Neural progenitor cell (in vitro differentiated cells): Measurements from ENCODE around the gene BICDL2.

ENCODE experiments used
- CTCF ChIP-seq: fragments of 200-600 bp; sonication (generic); IDR thresholded peaks from 2 replicates; pipeline ENCODE4 v1.5.1; 2017; ENCODE audit warnings: antibody characterized with exemption, mild to moderate bottlenecking
- EZH2 ChIP-seq: fragments of 200-600 bp; sonication (generic); IDR thresholded peaks from 2 replicates; pipeline ENCODE4 v1.6.1; 2017; ENCODE audit warnings: antibody characterized with exemption, mild to moderate bottlenecking, moderate library complexity

GRCh38 chr16:3025032-3026002 lies 11.4 kb downstream of the BICDL2 start:
- no peak for TF ChIP-seq CTCF
- TF ChIP-seq EZH2, result no peak
